PFSK-1 (cell line): Measurements from ENCODE around the gene ST8SIA4.

Source experiments
- POLR2AphosphoS5 ChIP-seq: IDR thresholded peaks from 2 replicates; pipeline ENCODE4 v1.6.1; 2012; ENCODE audit warnings: low read depth, mild to moderate bottlenecking, control low read depth, low read length, moderate library complexity
- TAF1 ChIP-seq: IDR thresholded peaks from 2 replicates; pipeline ENCODE4 v1.6.1; 2012; ENCODE audit warnings: low read length, control low read depth, borderline replicate concordance; ENCODE audit not compliant: insufficient read depth
- TF ChIP-seq, protein P1 (sequence below), 2 experiments: IDR thresholded peaks; 2 replicates each; pipeline versions ENCODE4 v1.6.1 to v1.8.0; 2011 to 2012; ENCODE audit warnings: low read depth in 2 of 2, low read length in 2 of 2, control low read depth in 1 of 2, inconsistent platforms in 1 of 2, mild to moderate bottlenecking in 1 of 2, moderate library complexity in 1 of 2; ENCODE audit not compliant: insufficient read depth in 1 of 2

DNA sequence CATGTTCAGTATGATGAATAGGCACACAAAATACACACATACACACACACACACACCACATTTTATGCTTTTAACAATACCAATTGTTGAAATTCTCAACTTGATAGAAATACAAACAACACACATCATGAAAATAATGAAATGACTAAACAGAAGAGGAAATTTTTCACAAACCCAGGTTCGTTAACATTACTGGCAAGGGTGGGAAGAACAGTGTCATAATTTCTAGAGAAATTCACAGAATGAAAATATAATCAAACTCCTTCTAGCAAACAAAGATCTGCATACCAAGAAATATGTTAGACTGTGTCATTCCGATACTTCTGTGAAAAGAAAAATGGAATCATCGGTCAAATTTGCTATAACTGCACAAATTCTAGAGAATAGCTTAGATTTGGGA lies 41.9 kb downstream of the ST8SIA4 start:
- TF ChIP-seq POLR2AphosphoS5: no peak
- TF ChIP-seq TAF1: no peak
- TF ChIP-seq, protein P1, sequence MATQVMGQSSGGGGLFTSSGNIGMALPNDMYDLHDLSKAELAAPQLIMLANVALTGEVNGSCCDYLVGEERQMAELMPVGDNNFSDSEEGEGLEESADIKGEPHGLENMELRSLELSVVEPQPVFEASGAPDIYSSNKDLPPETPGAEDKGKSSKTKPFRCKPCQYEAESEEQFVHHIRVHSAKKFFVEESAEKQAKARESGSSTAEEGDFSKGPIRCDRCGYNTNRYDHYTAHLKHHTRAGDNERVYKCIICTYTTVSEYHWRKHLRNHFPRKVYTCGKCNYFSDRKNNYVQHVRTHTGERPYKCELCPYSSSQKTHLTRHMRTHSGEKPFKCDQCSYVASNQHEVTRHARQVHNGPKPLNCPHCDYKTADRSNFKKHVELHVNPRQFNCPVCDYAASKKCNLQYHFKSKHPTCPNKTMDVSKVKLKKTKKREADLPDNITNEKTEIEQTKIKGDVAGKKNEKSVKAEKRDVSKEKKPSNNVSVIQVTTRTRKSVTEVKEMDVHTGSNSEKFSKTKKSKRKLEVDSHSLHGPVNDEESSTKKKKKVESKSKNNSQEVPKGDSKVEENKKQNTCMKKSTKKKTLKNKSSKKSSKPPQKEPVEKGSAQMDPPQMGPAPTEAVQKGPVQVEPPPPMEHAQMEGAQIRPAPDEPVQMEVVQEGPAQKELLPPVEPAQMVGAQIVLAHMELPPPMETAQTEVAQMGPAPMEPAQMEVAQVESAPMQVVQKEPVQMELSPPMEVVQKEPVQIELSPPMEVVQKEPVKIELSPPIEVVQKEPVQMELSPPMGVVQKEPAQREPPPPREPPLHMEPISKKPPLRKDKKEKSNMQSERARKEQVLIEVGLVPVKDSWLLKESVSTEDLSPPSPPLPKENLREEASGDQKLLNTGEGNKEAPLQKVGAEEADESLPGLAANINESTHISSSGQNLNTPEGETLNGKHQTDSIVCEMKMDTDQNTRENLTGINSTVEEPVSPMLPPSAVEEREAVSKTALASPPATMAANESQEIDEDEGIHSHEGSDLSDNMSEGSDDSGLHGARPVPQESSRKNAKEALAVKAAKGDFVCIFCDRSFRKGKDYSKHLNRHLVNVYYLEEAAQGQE (IDR thresholded peaks at IDR 0.05; ENCODE audit: insufficient read depth in 1 of 2, low read depth in 2 of 2, low read length in 2 of 2): no peak
